LNCaP clone FGC (cell line): ENCODE data around the gene NKAIN4.

Experiments used
- DNase-seq: peaks from one replicate; pipeline ENCODE4 v3.0.0-alpha.2; 2011; ENCODE audit warnings: low read depth
- H3K4me3 ChIP-seq: 2 replicates; pipeline ENCODE4 v1.5.1; 2011; ENCODE audit warnings: mild to moderate bottlenecking, low read depth, low read length, control low read depth
- TF ChIP-seq, protein P1 (sequence below): IDR thresholded peaks from 2 replicates; pipeline ENCODE4 v1.5.1; 2012; ENCODE audit warnings: mild to moderate bottlenecking; ENCODE audit not compliant: control insufficient read depth, insufficient read depth; ENCODE audit errors: extremely low read depth

The NKAIN4 gene

GRCh38 chr20:63216041-63216848 is 38.0 kb downstream of the NKAIN4 start, which contains the start of gene YTHDF1:
Gene YTHDF1, minus strand, starts transcription at chr20:63216131. Its CDS starts 239 bp downstream, at chr20:63215892.
- TF ChIP-seq, protein P1, sequence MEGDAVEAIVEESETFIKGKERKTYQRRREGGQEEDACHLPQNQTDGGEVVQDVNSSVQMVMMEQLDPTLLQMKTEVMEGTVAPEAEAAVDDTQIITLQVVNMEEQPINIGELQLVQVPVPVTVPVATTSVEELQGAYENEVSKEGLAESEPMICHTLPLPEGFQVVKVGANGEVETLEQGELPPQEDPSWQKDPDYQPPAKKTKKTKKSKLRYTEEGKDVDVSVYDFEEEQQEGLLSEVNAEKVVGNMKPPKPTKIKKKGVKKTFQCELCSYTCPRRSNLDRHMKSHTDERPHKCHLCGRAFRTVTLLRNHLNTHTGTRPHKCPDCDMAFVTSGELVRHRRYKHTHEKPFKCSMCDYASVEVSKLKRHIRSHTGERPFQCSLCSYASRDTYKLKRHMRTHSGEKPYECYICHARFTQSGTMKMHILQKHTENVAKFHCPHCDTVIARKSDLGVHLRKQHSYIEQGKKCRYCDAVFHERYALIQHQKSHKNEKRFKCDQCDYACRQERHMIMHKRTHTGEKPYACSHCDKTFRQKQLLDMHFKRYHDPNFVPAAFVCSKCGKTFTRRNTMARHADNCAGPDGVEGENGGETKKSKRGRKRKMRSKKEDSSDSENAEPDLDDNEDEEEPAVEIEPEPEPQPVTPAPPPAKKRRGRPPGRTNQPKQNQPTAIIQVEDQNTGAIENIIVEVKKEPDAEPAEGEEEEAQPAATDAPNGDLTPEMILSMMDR = no peak
- H3K4me3 ChIP-seq = peak within 1 kb of the TSS; percentile 92
- DNase-seq = peak; percentile 81

GRCh38 chr20:63215101-63216040 is 38.9 kb downstream of the NKAIN4 start:
- TF ChIP-seq, protein P1 = peak; percentile 56
- no peak for DNase-seq
- peak overlapping the region; percentile 92 for H3K4me3 ChIP-seq

DNA sequence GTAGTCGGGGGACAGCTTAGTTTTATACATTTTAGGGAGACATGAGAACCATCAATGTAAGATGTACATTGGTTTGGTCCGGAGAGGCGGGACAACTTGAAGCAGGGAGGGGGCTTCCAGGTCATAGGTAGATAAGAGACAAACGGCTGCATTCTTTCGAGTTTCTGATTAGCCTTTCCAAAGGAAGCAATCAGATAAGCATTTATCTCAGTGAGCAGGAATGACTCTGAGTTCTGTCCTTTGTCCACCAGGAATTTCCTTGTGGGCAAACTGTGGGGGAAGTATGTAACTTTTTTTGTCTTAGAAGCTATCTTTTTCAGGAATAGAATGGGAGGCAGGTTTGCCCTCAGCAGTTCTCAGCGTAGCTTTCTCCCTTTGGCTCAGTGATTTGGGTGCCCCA is 39.7 kb downstream of the NKAIN4 start:
- H3K4me3 ChIP-seq = peak overlapping the region; percentile 92
- DNase-seq = no peak
- TF ChIP-seq, protein P1 = no peak

GRCh38 chr20:63212792-63213191 is 41.5 kb downstream of the NKAIN4 start:
- DNase-seq = no peak

DNA sequence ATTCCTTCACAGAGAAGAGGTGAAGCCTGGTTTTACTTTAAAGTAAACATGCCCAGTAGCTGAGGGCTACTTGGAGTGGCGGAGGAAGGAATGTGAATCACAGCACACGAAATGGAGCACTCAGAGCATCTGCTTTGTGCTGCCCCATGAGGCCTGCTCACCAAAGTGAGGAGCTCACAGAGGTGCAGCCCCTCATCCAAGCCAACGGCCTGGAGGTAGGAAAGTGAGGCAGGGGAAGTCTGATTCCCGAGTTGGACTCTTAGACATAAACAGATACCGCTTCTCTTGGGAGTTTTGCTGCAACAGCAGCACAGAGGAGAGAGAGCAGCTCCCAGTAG is 41.9 kb downstream of the NKAIN4 start:
- no peak overlapping the region for H3K4me3 ChIP-seq

More at GRCh38 chr20:63212792-63213191, 41.5 kb downstream of the NKAIN4 start:
- TF ChIP-seq, protein P1 = no peak
- no peak overlapping the region for H3K4me3 ChIP-seq

DNA sequence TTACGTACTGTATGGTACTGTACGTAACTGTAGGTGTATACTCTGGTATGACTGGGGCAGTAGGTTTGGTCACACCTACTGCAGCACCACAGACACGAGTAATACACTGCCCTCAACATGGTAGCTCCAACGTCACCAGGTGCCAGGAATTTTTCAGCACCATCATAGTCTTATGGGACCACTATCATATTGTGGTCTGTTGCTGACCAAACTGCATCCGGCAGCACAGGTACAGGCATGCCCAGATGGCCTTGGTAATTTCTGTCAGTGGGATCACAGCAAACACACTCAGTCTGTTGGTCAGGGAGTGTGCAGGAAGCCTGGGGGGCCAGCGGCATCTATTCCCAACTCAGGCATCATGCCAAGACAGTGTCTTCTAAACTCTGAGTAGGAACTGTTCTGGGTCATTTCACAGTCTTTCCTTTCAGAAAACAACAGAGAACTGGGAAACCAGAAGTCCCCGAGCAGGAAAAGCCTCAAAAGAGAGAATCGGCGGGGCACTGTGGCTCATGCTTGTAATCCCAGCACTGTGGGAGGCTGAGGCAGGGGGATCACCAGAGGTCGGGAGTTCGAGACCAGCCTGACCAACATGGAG is 44.2 kb downstream of the NKAIN4 start:
- no peak for DNase-seq
- no peak overlapping the region for H3K4me3 ChIP-seq
- TF ChIP-seq, protein P1 = no peak

More for the DNA sequence above, 41.9 kb downstream of the NKAIN4 start:
- TF ChIP-seq, protein P1 = no peak
- DNase-seq = no peak
